Measurements from ENCODE around the gene UNC80. TPM values are rescaled to one million over a fixed set of nuclear protein-coding genes. Genes with fewer than 3 reads are reported as not detected.

Gene UNC80
- total and polyA plus RNA-seq, 2 of the 13 experiments (the other 11 are each of a cell fraction or from before 2014, with no cell fraction given) = not detected

DNA sequence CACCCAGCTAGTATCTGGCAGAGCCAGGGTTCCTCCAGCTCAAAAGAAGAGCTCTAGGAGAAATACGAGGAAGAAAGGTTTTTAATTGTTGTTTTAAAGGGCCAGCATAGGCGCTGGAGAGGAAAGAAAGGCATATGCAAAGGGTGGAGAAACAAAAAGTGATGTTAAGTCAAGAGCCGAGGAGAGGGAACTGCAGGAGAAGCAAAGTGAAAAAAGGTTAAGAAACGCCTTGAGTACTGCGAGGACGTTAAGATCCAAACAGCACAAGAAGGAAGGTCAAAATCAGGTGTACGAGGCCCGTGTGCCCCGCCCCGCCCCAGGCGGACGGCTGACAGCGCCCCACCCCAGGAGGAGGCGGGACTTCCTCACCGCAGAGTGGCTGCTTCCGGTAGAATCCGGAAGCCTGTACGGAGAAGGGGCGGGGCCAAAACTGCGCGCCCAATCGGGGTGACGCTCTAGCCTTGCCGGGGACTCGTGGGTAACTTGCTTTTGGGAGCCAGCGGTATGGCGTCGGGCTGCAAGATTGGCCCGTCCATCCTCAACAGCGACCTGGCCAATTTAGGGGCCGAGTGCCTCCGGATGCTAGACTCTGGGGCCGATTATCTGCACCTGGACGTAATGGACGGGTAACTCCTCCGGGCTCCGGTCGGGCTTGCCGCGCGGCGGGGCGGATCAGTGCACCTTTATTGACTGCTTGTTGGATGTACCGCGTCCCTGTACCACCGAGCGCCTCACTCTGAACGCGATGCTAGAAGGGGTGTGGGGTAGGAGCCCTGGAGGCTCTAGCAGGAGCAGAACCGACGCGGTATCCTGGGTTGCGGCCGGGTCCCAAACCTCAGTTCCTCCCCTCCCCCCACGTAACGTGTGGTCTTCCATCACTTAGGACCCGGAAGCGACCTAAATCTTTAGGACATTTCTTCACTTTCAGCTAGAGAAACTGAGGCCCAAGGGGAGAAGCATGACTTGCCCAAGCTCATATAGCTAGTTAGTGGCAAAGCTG is 230.8 kb downstream of the UNC80 start, which contains the start of gene RPE (continued):
- no peak for TF ChIP-seq TRAFD1 (CRISPR knock-in tag; IDR thresholded peaks at IDR 0.05; ENCODE audit: borderline replicate concordance)
- no peak for TF ChIP-seq NFE2 (CRISPR knock-in tag; IDR thresholded peaks at IDR 0.05)
- TF ChIP-seq GTF2F1 (IDR thresholded peaks at IDR 0.05; ENCODE audit: low read length) = no peak
- peak; percentile 77 for TF ChIP-seq PITX1 (CRISPR knock-in tag; IDR thresholded peaks at IDR 0.05)
- no peak; the same call in 1 of the 2 replicates for TF ChIP-seq TARDBP (CRISPR knock-in tag; IDR thresholded peaks at IDR 0.05)
- TF ChIP-seq SRSF1 (optimal IDR thresholded peaks at IDR 0.05; ENCODE audit: low read depth, low read length) = peak; percentile 83
- peak; percentile 90 for TF ChIP-seq YY1 (IDR thresholded peaks at IDR 0.05; ENCODE audit: insufficient read depth, insufficient replicate concordance, low read depth, low read length)
- TF ChIP-seq MLLT10 (CRISPR knock-in tag; IDR thresholded peaks at IDR 0.05) = no peak
- TF ChIP-seq, protein P1, sequence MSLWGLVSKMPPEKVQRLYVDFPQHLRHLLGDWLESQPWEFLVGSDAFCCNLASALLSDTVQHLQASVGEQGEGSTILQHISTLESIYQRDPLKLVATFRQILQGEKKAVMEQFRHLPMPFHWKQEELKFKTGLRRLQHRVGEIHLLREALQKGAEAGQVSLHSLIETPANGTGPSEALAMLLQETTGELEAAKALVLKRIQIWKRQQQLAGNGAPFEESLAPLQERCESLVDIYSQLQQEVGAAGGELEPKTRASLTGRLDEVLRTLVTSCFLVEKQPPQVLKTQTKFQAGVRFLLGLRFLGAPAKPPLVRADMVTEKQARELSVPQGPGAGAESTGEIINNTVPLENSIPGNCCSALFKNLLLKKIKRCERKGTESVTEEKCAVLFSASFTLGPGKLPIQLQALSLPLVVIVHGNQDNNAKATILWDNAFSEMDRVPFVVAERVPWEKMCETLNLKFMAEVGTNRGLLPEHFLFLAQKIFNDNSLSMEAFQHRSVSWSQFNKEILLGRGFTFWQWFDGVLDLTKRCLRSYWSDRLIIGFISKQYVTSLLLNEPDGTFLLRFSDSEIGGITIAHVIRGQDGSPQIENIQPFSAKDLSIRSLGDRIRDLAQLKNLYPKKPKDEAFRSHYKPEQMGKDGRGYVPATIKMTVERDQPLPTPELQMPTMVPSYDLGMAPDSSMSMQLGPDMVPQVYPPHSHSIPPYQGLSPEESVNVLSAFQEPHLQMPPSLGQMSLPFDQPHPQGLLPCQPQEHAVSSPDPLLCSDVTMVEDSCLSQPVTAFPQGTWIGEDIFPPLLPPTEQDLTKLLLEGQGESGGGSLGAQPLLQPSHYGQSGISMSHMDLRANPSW (CRISPR knock-in tag; IDR thresholded peaks at IDR 0.05; ENCODE audit: borderline replicate concordance) = peak; percentile 77; the same call in 1 of the 2 replicates
- peak; percentile 88; the same call in 1 of the 2 replicates for TF ChIP-seq MXD4 (CRISPR knock-in tag; IDR thresholded peaks at IDR 0.05)
- no peak for TF ChIP-seq JDP2 (CRISPR knock-in tag; IDR thresholded peaks at IDR 0.05; ENCODE audit: borderline replicate concordance)
- TF ChIP-seq MED8 (CRISPR knock-in tag; IDR thresholded peaks at IDR 0.05; ENCODE audit: insufficient replicate concordance) = peak; percentile 78
- no peak for TF ChIP-seq FIP1L1 (IDR thresholded peaks at IDR 0.05; ENCODE audit: borderline replicate concordance, insufficient read depth, low read depth, low read length)
- peak; percentile 85 for TF ChIP-seq ZNF761 (CRISPR knock-in tag; conservative IDR thresholded peaks at IDR 0.05)
- TF ChIP-seq ZNF484 (CRISPR knock-in tag; IDR thresholded peaks at IDR 0.05; ENCODE audit: borderline replicate concordance, low read depth) = no peak
- TF ChIP-seq IKZF4 (CRISPR knock-in tag; IDR thresholded peaks at IDR 0.05; ENCODE audit: borderline replicate concordance, low read depth, not compliant biosample characterization) = no peak
- TF ChIP-seq RXRB (CRISPR knock-in tag; IDR thresholded peaks at IDR 0.05; ENCODE audit: borderline replicate concordance) = peak; percentile 58; the same call in 1 of the 2 replicates
- TF ChIP-seq, protein P2, sequence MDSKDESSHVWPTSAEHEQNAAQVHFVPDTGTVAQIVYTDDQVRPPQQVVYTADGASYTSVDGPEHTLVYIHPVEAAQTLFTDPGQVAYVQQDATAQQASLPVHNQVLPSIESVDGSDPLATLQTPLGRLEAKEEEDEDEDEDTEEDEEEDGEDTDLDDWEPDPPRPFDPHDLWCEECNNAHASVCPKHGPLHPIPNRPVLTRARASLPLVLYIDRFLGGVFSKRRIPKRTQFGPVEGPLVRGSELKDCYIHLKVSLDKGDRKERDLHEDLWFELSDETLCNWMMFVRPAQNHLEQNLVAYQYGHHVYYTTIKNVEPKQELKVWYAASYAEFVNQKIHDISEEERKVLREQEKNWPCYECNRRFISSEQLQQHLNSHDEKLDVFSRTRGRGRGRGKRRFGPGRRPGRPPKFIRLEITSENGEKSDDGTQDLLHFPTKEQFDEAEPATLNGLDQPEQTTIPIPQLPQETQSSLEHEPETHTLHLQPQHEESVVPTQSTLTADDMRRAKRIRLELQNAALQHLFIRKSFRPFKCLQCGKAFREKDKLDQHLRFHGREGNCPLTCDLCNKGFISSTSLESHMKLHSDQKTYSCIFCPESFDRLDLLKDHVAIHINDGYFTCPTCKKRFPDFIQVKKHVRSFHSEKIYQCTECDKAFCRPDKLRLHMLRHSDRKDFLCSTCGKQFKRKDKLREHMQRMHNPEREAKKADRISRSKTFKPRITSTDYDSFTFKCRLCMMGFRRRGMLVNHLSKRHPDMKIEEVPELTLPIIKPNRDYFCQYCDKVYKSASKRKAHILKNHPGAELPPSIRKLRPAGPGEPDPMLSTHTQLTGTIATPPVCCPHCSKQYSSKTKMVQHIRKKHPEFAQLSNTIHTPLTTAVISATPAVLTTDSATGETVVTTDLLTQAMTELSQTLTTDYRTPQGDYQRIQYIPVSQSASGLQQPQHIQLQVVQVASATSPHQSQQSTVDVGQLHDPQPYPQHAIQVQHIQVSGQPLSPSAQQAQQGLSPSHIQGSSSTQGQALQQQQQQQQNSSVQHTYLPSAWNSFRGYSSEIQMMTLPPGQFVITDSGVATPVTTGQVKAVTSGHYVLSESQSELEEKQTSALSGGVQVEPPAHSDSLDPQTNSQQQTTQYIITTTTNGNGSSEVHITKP (CRISPR knock-in tag; IDR thresholded peaks at IDR 0.05; ENCODE audit: low read depth) = peak; percentile 12; the same call in 1 of the 2 replicates
- TF ChIP-seq GABPB1 (CRISPR knock-in tag; IDR thresholded peaks at IDR 0.05) = peak; percentile 99
